Stimulated activated CD8-positive, alpha-beta memory T cell treated with anti-CD3 and anti-CD28 coated beads, Interleukin-7, amount 100 ng/mL, for 4 hours (primary cell): Measurements from ENCODE around the gene NME5.
"Not testable (repeated sequence)": the region's sequence is repeated elsewhere in the genome, so short reads cannot be mapped to it uniquely, and the experiment has no call there.

Source experiments
- DNase-seq, 2 donors: peaks; one replicate each; pipeline ENCODE4 v3.0.0-alpha.2; 2020; ENCODE audit warnings: low read depth in 2 of 2

The NME5 gene

GRCh38 chr5:138138949-138139780 lies at the start of gene NME5:
Gene NME5 (minus strand): TSS chr5:138139428. CDS start chr5:138138780, 648 bp downstream.
- DNase-seq: no peak

GRCh38 chr5:138188626-138189025 lies 49.4 kb upstream of the NME5 start:
- DNase-seq: no peak

- no peak for DNase-seq
These were observed 46.8 kb upstream of the NME5 start for GRCh38 chr5:138186002-138186447.

GRCh38 chr5:138182808-138183207 lies 43.6 kb upstream of the NME5 start:
- no peak for DNase-seq

GRCh38 chr5:138180841-138181240 lies 41.6 kb upstream of the NME5 start:
- DNase-seq: no peak

- no peak for DNase-seq
These were observed 41.1 kb upstream of the NME5 start for GRCh38 chr5:138180183-138180782.

GRCh38 chr5:138179277-138179857 lies 40.1 kb upstream of the NME5 start:
- DNase-seq: no peak

- DNase-seq: peak; percentile 79 to 87
These were observed 39.5 kb upstream of the NME5 start, which contains the start of the genes BRD8 and KIF20A for GRCh38 chr5:138178516-138179276. Gene BRD8 (minus strand): TSS chr5:138178630. CDS start chr5:138178614, 16 bp downstream. Gene KIF20A (plus strand): TSS chr5:138179112. CDS start chr5:138179681, 569 bp downstream.

- DNase-seq: no peak
These were observed 38.8 kb upstream of the NME5 start for GRCh38 chr5:138177941-138178515.

- no peak for DNase-seq
These were observed 31.1 kb upstream of the NME5 start for GRCh38 chr5:138170299-138170698.

- no peak for DNase-seq
These were observed 29.9 kb upstream of the NME5 start for GRCh38 chr5:138169124-138169523.

GRCh38 chr5:138163721-138164120 lies 24.5 kb upstream of the NME5 start:
- DNase-seq: no peak

- DNase-seq: no peak
These were observed 21.5 kb upstream of the NME5 start for GRCh38 chr5:138160706-138161105.

GRCh38 chr5:138159666-138160065 lies 20.4 kb upstream of the NME5 start:
- DNase-seq: no peak

- no peak for DNase-seq
These were observed 18.4 kb upstream of the NME5 start for GRCh38 chr5:138157626-138158025.

- DNase-seq: not testable (repeated sequence)
These were observed 16.7 kb upstream of the NME5 start for GRCh38 chr5:138155977-138156376.

GRCh38 chr5:138149530-138149929 lies 10.3 kb upstream of the NME5 start:
- DNase-seq: no peak

- DNase-seq: no peak
These were observed 9.6 kb upstream of the NME5 start for GRCh38 chr5:138148811-138149210.

GRCh38 chr5:138143578-138143977 lies 4.3 kb upstream of the NME5 start:
- DNase-seq: not testable (repeated sequence)

- no peak for DNase-seq
These were observed 2.5 kb upstream of the NME5 start for GRCh38 chr5:138141734-138142133.

GRCh38 chr5:138140268-138140667 lies 1.0 kb upstream of the NME5 start:
- DNase-seq: no peak

- DNase-seq: no peak
These were observed 508 bp upstream of the NME5 start for GRCh38 chr5:138139781-138140090.
